SIG-M5 treated with dmso at 0.1 percent for 504 hours (cell line): Measurements from ENCODE around the gene SDC1.

Source experiments
- DNase-seq: peaks from one replicate; lab custom pipeline; 2025; ENCODE audit not compliant: unreplicated experiment; lab: John Stamatoyannopoulos, UW

The SDC1 gene

GRCh38 chr2:20150806-20151571 is 73.9 kb downstream of the SDC1 start:
- no peak for DNase-seq
